CD14-positive monocyte (primary cell): ENCODE measurements around the gene DLGAP5. TPM values are rescaled to one million over a fixed set of nuclear protein-coding genes. Genes with fewer than 3 reads are reported as not detected.
A peak's percentile ranks its signal among the peaks of the same experiment; 100 is the strongest.

ENCODE experiments used
- DNase-seq, 3 donors: peaks; one replicate each; pipeline ENCODE4 v3.0.0-alpha.2; 2011 to 2022
- H2AFZ ChIP-seq: 2 replicates; pipeline ENCODE4 v1.6.0; 2012; ENCODE audit warnings: mild to moderate bottlenecking, low read depth, low read length, inconsistent platforms; ENCODE audit not compliant: insufficient read depth, poor library complexity, severe bottlenecking
- H3K27ac ChIP-seq, 2 donors: 1 replicate in 1 of 2; 2 replicates in 1 of 2; pipeline ENCODE4 v1.5.1; 2012 to 2013; ENCODE audit warnings: low read length in 2 of 2, control low read depth in 1 of 2, inconsistent platforms in 1 of 2, low read depth in 1 of 2, mild to moderate bottlenecking in 1 of 2
- H3K27me3 ChIP-seq, 2 donors: one replicate each; pipeline versions ENCODE4 v1.6.0 to v1.6.1; 2011 to 2013; ENCODE audit warnings: low read length in 2 of 2; ENCODE audit not compliant: control insufficient read depth in 2 of 2, insufficient read depth in 2 of 2
- H3K36me3 ChIP-seq, 2 donors: replicated peaks in 1 of 2; 1 replicate in 1 of 2; 2 replicates in 1 of 2; pipeline versions ENCODE4 v1.5.1 to v1.6.1; 2012 to 2013; ENCODE audit warnings: low read length in 2 of 2, control low read depth in 1 of 2, inconsistent platforms in 1 of 2, mild to moderate bottlenecking in 1 of 2; ENCODE audit not compliant: insufficient read depth in 2 of 2, control insufficient read depth in 1 of 2
- H3K4me1 ChIP-seq, 2 donors: 1 replicate in 1 of 2; 2 replicates in 1 of 2; pipeline versions ENCODE4 v1.5.1 to v1.6.1; 2012 to 2013; ENCODE audit warnings: low read length in 2 of 2, control low read depth in 1 of 2, inconsistent platforms in 1 of 2, mild to moderate bottlenecking in 1 of 2, moderate library complexity in 1 of 2; ENCODE audit not compliant: insufficient read depth in 2 of 2, control insufficient read depth in 1 of 2
- H3K4me2 ChIP-seq: replicated peaks from 2 replicates; pipeline ENCODE3; 2012; ENCODE audit warnings: low read length, moderate library complexity, mild to moderate bottlenecking; ENCODE audit not compliant: poor library complexity, severe bottlenecking; ENCODE audit errors: extremely low read depth
- H3K4me3 ChIP-seq, 3 experiments: fragments of 200-600 bp in 1 of 3; sonication (generic) in 1 of 3; replicated peaks in 1 of 3; 1 replicate in 2 of 3; 2 replicates in 1 of 3; pipeline ENCODE4 v1.5.1; 2011 to 2013; ENCODE audit warnings: low read length in 3 of 3, mild to moderate bottlenecking in 3 of 3, control low read depth in 2 of 3, low read depth in 2 of 3, inconsistent platforms in 1 of 3, moderate library complexity in 1 of 3
- H3K79me2 ChIP-seq: 2 replicates; pipeline ENCODE4 v1.6.0; 2012; ENCODE audit warnings: mild to moderate bottlenecking, control low read depth, inconsistent platforms, low read length, moderate library complexity; ENCODE audit not compliant: insufficient read depth
- H3K9ac ChIP-seq: 2 replicates; pipeline ENCODE4 v1.6.0; 2017; ENCODE audit warnings: low read length, mild to moderate bottlenecking; ENCODE audit not compliant: insufficient read depth, poor library complexity, severe bottlenecking
- H3K9me3 ChIP-seq, 2 donors: replicated peaks in 1 of 2; 1 replicate in 1 of 2; 2 replicates in 1 of 2; pipeline versions ENCODE4 v1.5.1 to v1.6.1; 2012 to 2013; ENCODE audit warnings: low read length in 2 of 2, control low read depth in 1 of 2; ENCODE audit not compliant: control insufficient read depth in 1 of 2, insufficient read depth in 1 of 2
- H4K20me1 ChIP-seq: 2 replicates; pipeline ENCODE4 v1.6.0; 2012; ENCODE audit warnings: mild to moderate bottlenecking, low read length, control low read depth, moderate library complexity; ENCODE audit not compliant: insufficient read depth
- H3K27ac Mint-ChIP-seq, 7 donors: one replicate each; pipeline ENCODE4 v1.8.0; 2020; ENCODE audit warnings: mild to moderate bottlenecking in 7 of 7, mixed read lengths in 7 of 7, moderate library complexity in 6 of 7, inconsistent platforms in 2 of 7
- H3K27me3 Mint-ChIP-seq, 3 donors: one replicate each; pipeline ENCODE4 v1.8.0; 2021 to 2022; ENCODE audit warnings: low read depth in 3 of 3, mild to moderate bottlenecking in 3 of 3, mixed read lengths in 3 of 3, moderate library complexity in 3 of 3, inconsistent platforms in 1 of 3
- H3K36me3 Mint-ChIP-seq, 2 donors: one replicate each; pipeline ENCODE4 v1.8.0; 2020; ENCODE audit warnings: mixed read lengths in 2 of 2, inconsistent platforms in 1 of 2, mild to moderate bottlenecking in 1 of 2
- H3K4me1 Mint-ChIP-seq: one replicate; pipeline ENCODE4 v1.8.0; 2020; ENCODE audit warnings: mild to moderate bottlenecking, mixed read lengths
- H3K4me3 Mint-ChIP-seq, 2 donors: one replicate each; pipeline ENCODE4 v1.8.0; 2020; ENCODE audit warnings: mild to moderate bottlenecking in 2 of 2, mixed read lengths in 2 of 2, moderate library complexity in 1 of 2
- H3K9me3 Mint-ChIP-seq, 7 donors: one replicate each; pipeline ENCODE4 v1.8.0; 2020 to 2022; ENCODE audit warnings: mixed read lengths in 7 of 7, mild to moderate bottlenecking in 6 of 7, moderate library complexity in 6 of 7, inconsistent platforms in 2 of 7
- CTCF ChIP-seq: fragments of 200-600 bp; IDR thresholded peaks from one replicate; pipeline ENCODE4 v1.8.0; 2022; ENCODE audit warnings: antibody characterized with exemption, mild to moderate bottlenecking
- WGBS: methylation state at CpG from one replicate; pipeline ENCODE4 v1.1.5; 2013; ENCODE audit warnings: missing lambda C conversion rate; ENCODE audit not compliant: insufficient coverage; 5-methylcytosine and 5-hydroxymethylcytosine counted together
- intact Hi-C, 2 donors: fragments of 100-400 bp; cut with micrococcal nuclease; formaldehyde crosslinking; loops; one replicate each; pipeline versions ENCODE4 v1.15.0 to v1.15.1; 2023
- polyA plus RNA-seq, 3 donors: library from polyadenylated mRNA; depleted of rRNA in 1 of 3; unstranded in 2 of 3; stranded (reverse) in 1 of 3; fragments of 300-500 nt in 2 of 3; fragments of >200 nt in 1 of 3; fragmentation: Illumina TruSeq in 2 of 3; gene quantifications; 1 replicate in 2 of 3; 2 replicates in 1 of 3; pipeline ENCODE4 v1.2.3, GENCODE V29; 2012 to 2021

DLGAP5 gene
- polyA plus RNA-seq, 3 donors, result 0.23 TPM; not detected in 2

- no CpG with 5 or more reads among the region's 2 CpGs for WGBS
- intact Hi-C loops, result no loop called here
- H3K27ac Mint-ChIP-seq, result peak overlapping the region in 3 of 7 donors; percentile 23 to 64 (median 43)
Measured at GRCh38 chr14:55146425-55146824, 45.0 kb downstream of the DLGAP5 start.

GRCh38 chr14:55142466-55142865 lies 48.9 kb downstream of the DLGAP5 start:
- intact Hi-C loops, result no loop called here

More at GRCh38 chr14:55146425-55146824, 45.0 kb downstream of the DLGAP5 start:
- Histone ChIP-seq H3K4me2 (no peak overlapping the region), H3K9ac (no peak overlapping the region), H3K9me3 (no peaks in the 10 kb centered on the region), H3K27ac (peak overlapping the region in 1 of 2 donors; percentile 30), H3K27me3 (no peaks in the 10 kb centered on the region), H3K79me2 (peaks cover 2% of the 10 kb centered on the region), H4K20me1 (peaks cover 41% of the 10 kb centered on the region), H3K36me3 (peaks cover 58 to 92% of the 10 kb centered on the region in 2 donors), H3K4me3 (no peak overlapping the region), H2AFZ (no peak overlapping the region), H3K4me1 (no peaks in the 10 kb centered on the region)
- no peak for TF ChIP-seq CTCF
- no peak for DNase-seq
- Mint-ChIP-seq H3K4me1 (no peaks in the 10 kb centered on the region), H3K36me3 (peaks cover 56 to 69% of the 10 kb centered on the region in 2 donors), H3K9me3 (no peaks in the 10 kb centered on the region), H3K27me3 (no peaks in the 10 kb centered on the region), H3K4me3 (no peak overlapping the region)

More at GRCh38 chr14:55142466-55142865, 48.9 kb downstream of the DLGAP5 start:
- Mint-ChIP-seq H3K4me1 (peaks cover 15% of the 10 kb centered on the region), H3K36me3 (peaks cover 84 to 93% of the 10 kb centered on the region in 2 donors), H3K9me3 (peaks cover 0 to 2% (median 0%) of the 10 kb centered on the region in 7 donors), H3K27me3 (no peaks in the 10 kb centered on the region), H3K27ac (peak overlapping the region in 1 of 7 donors; percentile 72), H3K4me3 (no peak overlapping the region)
- Histone ChIP-seq H3K27me3 (no peaks in the 10 kb centered on the region), H3K4me3 (no peak overlapping the region), H3K4me1 (peaks cover 11 to 18% of the 10 kb centered on the region in 2 donors), H2AFZ (no peak overlapping the region), H3K9ac (no peak overlapping the region), H3K4me2 (no peak overlapping the region), H3K27ac (no peak overlapping the region), H3K79me2 (peaks cover 27% of the 10 kb centered on the region), H4K20me1 (peaks cover 81% of the 10 kb centered on the region), H3K36me3 (peaks cover 94 to 100% of the 10 kb centered on the region in 2 donors), H3K9me3 (no peaks in the 10 kb centered on the region)
- no peak for TF ChIP-seq CTCF
- no CpG with 5 or more reads among the region's 2 CpGs for WGBS
- DNase-seq, result no peak
